Measurements from ENCODE around the gene SETD2. TPM values are rescaled to one million over a fixed set of nuclear protein-coding genes. Genes with fewer than 3 reads are reported as not detected.

The SETD2 gene
- total RNA-seq, 3 donors from 2014 or later (not counting 1 experiment from before 2014, with no cell fraction given) = 86.5 to 104 (median 95.9) TPM

GRCh38 chr3:47010910-47011309, 153.0 kb downstream of the SETD2 start:
- Histone ChIP-seq H3K36me3 (ENCODE audit: control insufficient read depth, insufficient read depth, low read length) (peaks cover 33% of the 10 kb centered on the region), H3K4me1 (ENCODE audit: control insufficient read depth, insufficient read depth, low read length) (peaks cover 18% of the 10 kb centered on the region), H3K27ac (ENCODE audit: low read length) (no peak overlapping the region), H3K9me3 (ENCODE audit: control insufficient read depth, insufficient read depth, low read length) (no peaks in the 10 kb centered on the region), H3K27me3 (ENCODE audit: control insufficient read depth, insufficient read depth, low read length) (no peaks in the 10 kb centered on the region), H3K4me3 (ENCODE audit: low read length) (no peak overlapping the region)
- Mint-ChIP-seq H3K27ac (peak overlapping the region; percentile 87 to 93), H3K9me3 (no peaks in the 10 kb centered on the region), H3K27me3 (ENCODE audit: low read depth in 2 of 2) (no peaks in the 10 kb centered on the region), H3K4me1 (peaks cover 16 to 23% of the 10 kb centered on the region in 2 donors), H3K4me3 (peak overlapping the region; percentile 83), H3K36me3 (no peaks in the 10 kb centered on the region)
- no peak for TF ChIP-seq CTCF (IDR thresholded peaks at IDR 0.05)
- intact Hi-C loops (cut with micrococcal nuclease) = no loop called here
- ATAC-seq (no peak), DNase-seq (no peak)
- WGBS (ENCODE audit: insufficient coverage) = 85% methylated on average over 5 of the region's 5 CpGs

GRCh38 chr3:47010111-47010712, 153.7 kb downstream of the SETD2 start:
- peaks cover 18% of the 10 kb centered on the region for H3K4me1 ChIP-seq (ENCODE audit: control insufficient read depth, insufficient read depth, low read length)
- H3K36me3 Mint-ChIP-seq = no peaks in the 10 kb centered on the region
- H3K27me3 ChIP-seq (ENCODE audit: control insufficient read depth, insufficient read depth, low read length) = no peaks in the 10 kb centered on the region
- ATAC-seq (no peak), DNase-seq (no peak)
- TF ChIP-seq CTCF (IDR thresholded peaks at IDR 0.05) = no peak
- H3K9me3 ChIP-seq (ENCODE audit: control insufficient read depth, insufficient read depth, low read length) = no peaks in the 10 kb centered on the region
- no peaks in the 10 kb centered on the region for H3K9me3 Mint-ChIP-seq
- 80% methylated on average over 23 of the region's 23 CpGs for WGBS (ENCODE audit: insufficient coverage)
- intact Hi-C loops (cut with micrococcal nuclease) = no loop called here
- H3K27ac Mint-ChIP-seq = peak overlapping the region; percentile 87 to 93
- peaks cover 12 to 23% of the 10 kb centered on the region in 2 donors for H3K4me1 Mint-ChIP-seq
- H3K27me3 Mint-ChIP-seq (ENCODE audit: low read depth in 2 of 2) = no peaks in the 10 kb centered on the region
- peak overlapping the region; percentile 76 for H3K27ac ChIP-seq (ENCODE audit: low read length)
- peak overlapping the region; percentile 83 for H3K4me3 Mint-ChIP-seq
- H3K4me3 ChIP-seq (ENCODE audit: low read length) = peak overlapping the region; percentile 25
- peaks cover 40% of the 10 kb centered on the region for H3K36me3 ChIP-seq (ENCODE audit: control insufficient read depth, insufficient read depth, low read length)

GRCh38 chr3:47009225-47010110, 154.4 kb downstream of the SETD2 start:
- Histone ChIP-seq H3K27me3 (ENCODE audit: control insufficient read depth, insufficient read depth, low read length) (no peaks in the 10 kb centered on the region), H3K4me1 (ENCODE audit: control insufficient read depth, insufficient read depth, low read length) (peaks cover 18% of the 10 kb centered on the region), H3K27ac (ENCODE audit: low read length) (peak overlapping the region; percentile 76), H3K9me3 (ENCODE audit: control insufficient read depth, insufficient read depth, low read length) (no peaks in the 10 kb centered on the region), H3K4me3 (ENCODE audit: low read length) (peak overlapping the region; percentile 25), H3K36me3 (ENCODE audit: control insufficient read depth, insufficient read depth, low read length) (peaks cover 47% of the 10 kb centered on the region)
- Mint-ChIP-seq H3K27me3 (ENCODE audit: low read depth in 2 of 2) (no peaks in the 10 kb centered on the region), H3K36me3 (no peaks in the 10 kb centered on the region), H3K4me3 (peak overlapping the region; percentile 83), H3K9me3 (no peaks in the 10 kb centered on the region), H3K4me1 (peaks cover 11 to 23% of the 10 kb centered on the region in 2 donors), H3K27ac (peak overlapping the region; percentile 87 to 93)
- peak; percentile 92 to 93 (median 93) for ATAC-seq
- intact Hi-C loops (cut with micrococcal nuclease) = loop anchor here (1.0 to 2.0 kb wide), 2 partner anchors 23 to 30 kb away; partner anchors contain the start of gene NBEAL2
- peak; percentile 10 for TF ChIP-seq CTCF (IDR thresholded peaks at IDR 0.05)
- DNase-seq = peak; percentile 84 to 86
- 21% methylated on average over 85 of the region's 85 CpGs for WGBS (ENCODE audit: insufficient coverage)

Data from natural killer cell (primary cell).